OCI-LY1 (cell line): Measurements from ENCODE around the gene BEND7.

Experiments
- EZH2 ChIP-seq: fragments of 200-600 bp; sonication (generic), shearing (Covaris generic); IDR thresholded peaks from 2 replicates; pipeline ENCODE4 v1.8.0; 2017; ENCODE audit warnings: borderline replicate concordance, mixed run types, mild to moderate bottlenecking, antibody characterized with exemption, low read length, moderate library complexity, mixed read lengths
- TF ChIP-seq, protein P1 (sequence below): fragments of 200-600 bp; sonication (generic), shearing (Covaris generic); IDR thresholded peaks from 2 replicates; pipeline ENCODE4 v1.5.1; 2017; ENCODE audit warnings: mild to moderate bottlenecking, antibody characterized with exemption, low read length, moderate library complexity, mixed read lengths

DNA sequence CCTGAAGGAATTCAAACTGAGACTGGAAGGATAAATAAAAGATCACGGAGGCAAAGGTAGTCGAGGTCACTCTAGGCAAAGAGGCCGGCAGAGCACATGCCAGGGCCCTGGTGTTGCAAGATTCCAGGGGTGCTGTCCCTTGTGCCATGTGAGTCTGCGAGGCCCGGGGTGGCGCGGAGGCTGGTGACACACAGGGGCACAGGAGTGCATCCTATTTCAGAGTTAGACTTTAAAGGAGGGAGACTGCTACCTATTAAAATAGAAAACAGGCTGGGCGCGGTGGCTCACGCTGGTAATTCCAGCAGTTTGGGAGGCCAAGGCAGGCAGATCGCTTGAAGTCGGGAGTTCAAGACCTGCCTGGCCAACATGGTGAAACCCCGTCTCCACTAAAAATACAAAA, 12.6 kb downstream of the BEND7 start:
- TF ChIP-seq, protein P1, sequence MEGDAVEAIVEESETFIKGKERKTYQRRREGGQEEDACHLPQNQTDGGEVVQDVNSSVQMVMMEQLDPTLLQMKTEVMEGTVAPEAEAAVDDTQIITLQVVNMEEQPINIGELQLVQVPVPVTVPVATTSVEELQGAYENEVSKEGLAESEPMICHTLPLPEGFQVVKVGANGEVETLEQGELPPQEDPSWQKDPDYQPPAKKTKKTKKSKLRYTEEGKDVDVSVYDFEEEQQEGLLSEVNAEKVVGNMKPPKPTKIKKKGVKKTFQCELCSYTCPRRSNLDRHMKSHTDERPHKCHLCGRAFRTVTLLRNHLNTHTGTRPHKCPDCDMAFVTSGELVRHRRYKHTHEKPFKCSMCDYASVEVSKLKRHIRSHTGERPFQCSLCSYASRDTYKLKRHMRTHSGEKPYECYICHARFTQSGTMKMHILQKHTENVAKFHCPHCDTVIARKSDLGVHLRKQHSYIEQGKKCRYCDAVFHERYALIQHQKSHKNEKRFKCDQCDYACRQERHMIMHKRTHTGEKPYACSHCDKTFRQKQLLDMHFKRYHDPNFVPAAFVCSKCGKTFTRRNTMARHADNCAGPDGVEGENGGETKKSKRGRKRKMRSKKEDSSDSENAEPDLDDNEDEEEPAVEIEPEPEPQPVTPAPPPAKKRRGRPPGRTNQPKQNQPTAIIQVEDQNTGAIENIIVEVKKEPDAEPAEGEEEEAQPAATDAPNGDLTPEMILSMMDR = no peak
- no peak for TF ChIP-seq EZH2
